IMR-90 (cell line): ENCODE measurements around the gene ABHD17A. TPM values are rescaled to one million over a fixed set of nuclear protein-coding genes. Genes with fewer than 3 reads are reported as not detected.

Source experiments
- ATAC-seq: fragments of 200-7000 bp; cut with Tn5 transposase; 2 replicates; pipeline ENCODE4 v1.9.1; 2020; ENCODE audit warnings: low read depth, mild to moderate bottlenecking, moderate library complexity
- BruUV-seq: library from RNA; stranded (reverse); fragments of 400-500 nt; replicated peaks from 2 replicates; lab custom pipeline; 2021; lab: Mats Ljungman, UMichigan
- CTCF ChIA-PET: fragments of 300-600 bp; formaldehyde crosslinking; extraction: SDS; loops from one replicate; lab custom pipeline; 2021; ENCODE audit warnings: antibody characterized with exemption; lab: Yijun Ruan, JAX
- POLR2A ChIA-PET: fragments of 300-600 bp; sonication (Branson Sonifier 250); formaldehyde crosslinking; loops from one replicate; lab custom pipeline; 2022; ENCODE audit warnings: antibody characterized with exemption; ENCODE audit not compliant: unreplicated experiment; lab: Charles Lee
- DNase-seq: peaks from one replicate; pipeline ENCODE4 v3.0.0; 2013
- H2AFZ ChIP-seq: replicated peaks from 2 replicates; pipeline ENCODE3; 2013; ENCODE audit warnings: low read length, mild to moderate bottlenecking; ENCODE audit not compliant: poor library complexity
- H2AK5ac ChIP-seq: 2 replicates; pipeline ENCODE4 v1.6.1; 2013; ENCODE audit warnings: low read depth, low read length, inconsistent platforms
- H2AK9ac ChIP-seq: replicated peaks from 2 replicates; pipeline ENCODE3; 2013; ENCODE audit warnings: mild to moderate bottlenecking, low read depth, low read length, moderate library complexity; ENCODE audit not compliant: poor library complexity
- H2BK120ac ChIP-seq: 2 replicates; pipeline ENCODE4 v1.6.1; 2013; ENCODE audit warnings: low read depth, low read length, inconsistent platforms
- H2BK15ac ChIP-seq: 3 replicates; pipeline ENCODE4 v1.6.1; 2013; ENCODE audit warnings: low read depth, low read length, inconsistent platforms
- H2BK20ac ChIP-seq: 2 replicates; pipeline ENCODE4 v1.6.1; 2013; ENCODE audit warnings: low read depth, mild to moderate bottlenecking, inconsistent platforms, low read length, moderate library complexity
- H2BK5ac ChIP-seq: 2 replicates; pipeline ENCODE4 v1.6.1; 2013; ENCODE audit warnings: mild to moderate bottlenecking, low read depth, low read length, inconsistent platforms; ENCODE audit not compliant: poor library complexity, severe bottlenecking
- H3K14ac ChIP-seq: replicated peaks from 2 replicates; pipeline ENCODE4 v1.6.1; 2013; ENCODE audit warnings: low read depth, low read length, inconsistent platforms
- H3K18ac ChIP-seq: 2 replicates; pipeline ENCODE4 v1.6.1; 2013; ENCODE audit warnings: low read depth, low read length, control low read depth
- H3K23ac ChIP-seq: 2 replicates; pipeline ENCODE4 v1.6.1; 2013; ENCODE audit warnings: low read depth, low read length, inconsistent platforms
- H3K27ac ChIP-seq: 2 replicates; pipeline ENCODE4 v1.5.1; 2013; ENCODE audit warnings: mild to moderate bottlenecking, control low read depth, low read length; ENCODE audit not compliant: insufficient read depth
- H3K27me3 ChIP-seq: 2 replicates; pipeline ENCODE4 v1.6.1; 2013; ENCODE audit warnings: low read length; ENCODE audit not compliant: control insufficient read depth, insufficient read depth
- H3K36me3 ChIP-seq: 2 replicates; pipeline ENCODE4 v1.6.1; 2013; ENCODE audit warnings: low read length, mixed read lengths; ENCODE audit not compliant: control insufficient read depth, insufficient read depth
- H3K4ac ChIP-seq: 2 replicates; pipeline ENCODE4 v1.6.1; 2013; ENCODE audit warnings: low read depth, low read length, inconsistent platforms
- H3K4me1 ChIP-seq: 2 replicates; pipeline ENCODE4 v1.6.1; 2013; ENCODE audit warnings: low read length, mixed read lengths; ENCODE audit not compliant: control insufficient read depth, insufficient read depth
- H3K4me2 ChIP-seq: 2 replicates; pipeline ENCODE4 v1.6.1; 2013; ENCODE audit warnings: low read depth, mild to moderate bottlenecking, control low read depth, low read length, moderate library complexity
- H3K4me3 ChIP-seq: 2 replicates; pipeline ENCODE4 v1.5.1; 2013; ENCODE audit warnings: low read depth, mild to moderate bottlenecking, control low read depth, low read length, moderate library complexity; ENCODE audit not compliant: insufficient read depth
- H3K56ac ChIP-seq: 2 replicates; pipeline ENCODE4 v1.6.1; 2013; ENCODE audit warnings: low read length, inconsistent platforms; ENCODE audit not compliant: insufficient read depth; ENCODE audit errors: extremely low read depth
- H3K79me1 ChIP-seq, 2 experiments: 2 replicates each; pipeline ENCODE4 v1.6.1; 2013; ENCODE audit warnings: low read length in 2 of 2, inconsistent platforms in 1 of 2, low read depth in 1 of 2
- H3K9ac ChIP-seq: 2 replicates; pipeline ENCODE4 v1.6.1; 2013; ENCODE audit warnings: low read depth, low read length, control low read depth
- H3K9me1 ChIP-seq: 2 replicates; pipeline ENCODE4 v1.6.1; 2013; ENCODE audit warnings: low read length, inconsistent platforms; ENCODE audit not compliant: insufficient read depth
- H3K9me3 ChIP-seq: 2 replicates; pipeline ENCODE4 v1.6.1; 2013; ENCODE audit warnings: low read length; ENCODE audit not compliant: control insufficient read depth, insufficient read depth
- H4K20me1 ChIP-seq: 2 replicates; pipeline ENCODE4 v1.6.1; 2013; ENCODE audit warnings: low read length, inconsistent platforms; ENCODE audit not compliant: insufficient read depth
- H4K5ac ChIP-seq: 2 replicates; pipeline ENCODE4 v1.6.1; 2013; ENCODE audit warnings: mild to moderate bottlenecking, low read depth, low read length, control low read depth
- H4K8ac ChIP-seq, 2 experiments: 2 replicates each; pipeline ENCODE4 v1.6.1; 2013; ENCODE audit warnings: low read depth in 2 of 2, low read length in 2 of 2, control low read depth in 1 of 2, inconsistent platforms in 1 of 2
- H4K91ac ChIP-seq: 2 replicates; pipeline ENCODE4 v1.6.1; 2013; ENCODE audit warnings: low read depth, low read length, inconsistent platforms; ENCODE audit not compliant: insufficient read depth
- WGBS, 2 experiments: methylation state at CpG; one replicate each; pipeline versions ENCODE4 v1.1.5 to v1.1.7; 2013; ENCODE audit warnings: missing lambda C conversion rate in 2 of 2; ENCODE audit not compliant: insufficient read length in 1 of 2; ENCODE audit errors: extremely low coverage in 2 of 2; 5-methylcytosine and 5-hydroxymethylcytosine counted together
- dilution Hi-C: fragments of 300-500 bp; cut with HindIII; formaldehyde crosslinking; loops from one replicate; pipeline ENCODE4 v1.14.3; 2018; ENCODE audit warnings: low sequenced_read_pairs; ENCODE audit not compliant: unreplicated experiment
- in situ Hi-C: fragments of 300-500 bp; cut with MboI; formaldehyde crosslinking; loops from 3 replicates; pipeline ENCODE4 v1.14.3; 2019; ENCODE audit warnings: low sequenced_read_pairs, inconsistent platforms, mixed read lengths
- intact Hi-C: fragments of 100-400 bp; cut with micrococcal nuclease; formaldehyde crosslinking; loops from 2 replicates; pipeline ENCODE4 v1.10.0; 2022
- polyA plus RNA-seq, 3 experiments: library from polyadenylated mRNA; depleted of rRNA; stranded (reverse); fragments of >200 nt; gene quantifications; 2 replicates each; pipeline ENCODE4 v1.2.3, GENCODE V29; 2012; ENCODE audit warnings: low replicate concordance in 1 of 3
- total RNA-seq: library from RNA; depleted of rRNA; stranded (reverse); fragments of >200 nt; gene quantifications from 2 replicates; pipeline ENCODE4 v1.2.3, GENCODE V29; 2012
- TF ChIP-seq, protein P1 (sequence below): fragments of 150-350 bp; IDR thresholded peaks from 2 replicates; pipeline ENCODE4 v1.6.1; 2017; ENCODE audit warnings: mild to moderate bottlenecking, antibody characterized with exemption, low read length, low read depth

Gene ABHD17A
- total and polyA plus RNA-seq, 2 of the 4 experiments (the other 2 are of a cell fraction): 37.8 to 76.2 TPM

DNA sequence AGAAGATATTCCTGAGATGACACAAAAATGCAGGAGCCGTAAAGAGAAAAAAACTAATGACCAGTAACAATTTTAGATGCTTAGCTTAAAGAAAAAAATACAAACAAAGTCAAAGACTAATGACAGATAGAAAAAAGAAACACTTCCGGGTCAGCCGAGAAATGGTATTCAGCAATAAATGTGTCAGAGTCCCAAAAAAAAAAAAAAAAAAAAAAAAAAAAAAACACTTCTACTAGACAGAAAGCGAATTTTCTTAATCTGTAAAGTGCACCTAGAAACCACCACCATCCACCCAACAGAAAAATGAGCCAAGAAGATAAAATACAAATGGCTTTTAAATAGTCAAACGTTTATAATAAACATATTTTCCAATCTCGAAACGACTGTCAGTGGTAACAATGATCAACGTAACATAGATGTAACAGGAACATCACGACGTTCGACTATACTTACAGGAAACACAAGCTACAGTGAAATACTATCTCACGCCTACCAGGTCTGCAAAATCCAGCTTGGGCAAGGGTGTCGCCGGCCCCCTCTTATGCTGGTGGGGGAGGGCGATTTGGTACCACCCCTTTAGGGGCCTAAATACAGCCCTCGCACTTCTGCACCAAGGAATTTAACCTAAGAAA, 10.6 kb downstream of the ABHD17A start:
- ChIA-PET CTCF (interaction anchor here (0.7 to 1.1 kb wide), 2 partner anchors 10 to 138 kb away, joined by 3 to 4 read pairs; no protein-coding TSS in a partner anchor), POLR2A (no interaction called here)
- no peak overlapping the region for H3K4ac ChIP-seq
- 0 out of 2 replicates have a peak, but pooled peaks cover 2% of the 10 kb centered on the region for H3K9me1 ChIP-seq
- H3K4me1 ChIP-seq: peaks cover 12% of the 10 kb centered on the region
- peaks cover 9 to 51% of the 10 kb centered on the region in 2 experiments; a peak in 3 of 4 replicates for H3K79me1 ChIP-seq
- no peak overlapping the region for H3K23ac ChIP-seq
- WGBS, 2 experiments: no CpG with 5 or more reads among the region's 16 CpGs
- peak overlapping the region; percentile 82 for H3K4me2 ChIP-seq
- no peak overlapping the region for H4K91ac ChIP-seq
- H2BK5ac ChIP-seq: peak overlapping the region; percentile 17
- intact Hi-C loops: no loop called here
- H4K5ac ChIP-seq: no peak overlapping the region
- H2AFZ ChIP-seq: no peak overlapping the region
- no peaks in the 10 kb centered on the region for H3K27me3 ChIP-seq
- H3K27ac ChIP-seq: peak overlapping the region; percentile 66; the same call in 1 of the 2 replicates
- peak overlapping the region; percentile 83 for H3K9ac ChIP-seq
- H2AK9ac ChIP-seq: no peak overlapping the region
- H3K18ac ChIP-seq: no peak overlapping the region
- no peaks in the 10 kb centered on the region for H3K9me3 ChIP-seq
- no peak overlapping the region for H2BK15ac ChIP-seq
- peaks cover 17% of the 10 kb centered on the region for H3K36me3 ChIP-seq
- TF ChIP-seq, protein P1, sequence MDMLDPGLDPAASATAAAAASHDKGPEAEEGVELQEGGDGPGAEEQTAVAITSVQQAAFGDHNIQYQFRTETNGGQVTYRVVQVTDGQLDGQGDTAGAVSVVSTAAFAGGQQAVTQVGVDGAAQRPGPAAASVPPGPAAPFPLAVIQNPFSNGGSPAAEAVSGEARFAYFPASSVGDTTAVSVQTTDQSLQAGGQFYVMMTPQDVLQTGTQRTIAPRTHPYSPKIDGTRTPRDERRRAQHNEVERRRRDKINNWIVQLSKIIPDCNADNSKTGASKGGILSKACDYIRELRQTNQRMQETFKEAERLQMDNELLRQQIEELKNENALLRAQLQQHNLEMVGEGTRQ: no peak
- BruUV-seq: no TSS peak
- peak overlapping the region; percentile 90 for H3K4me3 ChIP-seq
- no peak overlapping the region for H2BK120ac ChIP-seq
- peaks cover 40% of the 10 kb centered on the region for H4K20me1 ChIP-seq
- no peak overlapping the region for H3K56ac ChIP-seq
- DNase-seq (no peak), ATAC-seq (no peak)
- H3K14ac ChIP-seq: no peak overlapping the region
- H2AK5ac ChIP-seq: no peak overlapping the region
- no peak overlapping the region for H2BK20ac ChIP-seq
- 0 out of 4 replicates have a peak overlapping the region, but pooled peaks of 1 of the 2 experiments have one; percentile 0 for H4K8ac ChIP-seq
- in situ Hi-C loops: no loop called here
- dilution Hi-C loops: no loop called here
